ENCODE data around the gene ORM2. TPM values are rescaled to one million over a fixed set of nuclear protein-coding genes. Genes with fewer than 3 reads are reported as not detected.

The ORM2 gene
- polyA plus RNA-seq, 3 donors, result 0.30 to 0.33 TPM; not detected in 1

DNA sequence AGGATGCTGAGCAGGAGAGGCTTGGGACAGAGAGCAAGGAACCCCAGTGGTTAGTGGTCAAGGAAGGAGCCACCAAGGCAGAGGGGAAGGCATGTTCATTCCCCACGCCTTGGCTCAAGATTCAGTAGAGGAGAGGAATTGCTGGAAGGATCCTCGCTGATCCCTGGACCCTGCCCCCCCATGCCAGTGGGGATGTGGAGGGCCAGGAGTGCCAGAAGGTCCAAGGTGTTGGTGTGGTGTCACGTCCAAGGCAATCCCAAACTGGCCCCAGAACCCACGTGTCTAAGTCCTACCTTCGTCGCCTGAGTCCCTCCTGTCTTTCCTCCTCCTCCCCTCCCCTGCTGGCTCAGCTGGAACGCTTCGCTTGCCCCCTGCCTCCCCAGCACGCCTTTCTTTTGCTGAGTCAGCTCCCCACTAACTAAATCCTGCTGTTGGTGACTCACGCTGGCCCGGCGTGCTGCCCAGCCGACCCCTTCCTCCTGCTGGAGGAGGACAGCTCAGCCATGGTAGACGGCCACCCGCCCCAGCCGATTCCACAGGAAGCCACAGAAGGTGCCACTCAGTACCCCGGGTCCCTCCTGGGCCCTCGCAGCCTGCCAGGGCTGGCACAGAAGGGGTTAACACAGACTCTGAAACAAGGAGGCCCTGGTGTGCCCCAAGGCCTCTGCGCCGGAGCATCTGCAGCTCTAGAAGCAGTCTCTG, 44.4 kb upstream of the ORM2 start:
- Histone ChIP-seq H3K9me3 (replicated peaks in 1 of 2; ENCODE audit: control insufficient read depth in 1 of 2, insufficient read depth in 1 of 2, low read length in 2 of 2) (no peaks in the 10 kb centered on the region), H3K4me1 (ENCODE audit: control insufficient read depth in 1 of 2, insufficient read depth in 2 of 2, low read length in 2 of 2) (peaks cover 4% of the 10 kb centered on the region in 2 donors), H3K4me2 (replicated peaks; ENCODE audit: extremely low read depth, low read length, poor library complexity, severe bottlenecking) (no peak overlapping the region), H3K9ac (ENCODE audit: insufficient read depth, low read length, poor library complexity, severe bottlenecking) (no peak overlapping the region), H4K20me1 (ENCODE audit: insufficient read depth, low read length) (no peaks in the 10 kb centered on the region), H3K4me3 (replicated peaks in 1 of 3; ENCODE audit: low read depth in 2 of 3, low read length in 3 of 3) (no peak overlapping the region), H3K27ac (ENCODE audit: low read depth in 1 of 2, low read length in 2 of 2) (no peak overlapping the region), H2AFZ (ENCODE audit: insufficient read depth, low read depth, low read length, poor library complexity, severe bottlenecking) (no peak overlapping the region), H3K27me3 (ENCODE audit: control insufficient read depth in 2 of 2, insufficient read depth in 2 of 2, low read length in 2 of 2) (no peaks in the 10 kb centered on the region), H3K79me2 (ENCODE audit: insufficient read depth, low read length) (no peaks in the 10 kb centered on the region), H3K36me3 (replicated peaks in 1 of 2; ENCODE audit: control insufficient read depth in 1 of 2, insufficient read depth in 2 of 2, low read length in 2 of 2) (no peaks in the 10 kb centered on the region)
- TF ChIP-seq, protein P1, sequence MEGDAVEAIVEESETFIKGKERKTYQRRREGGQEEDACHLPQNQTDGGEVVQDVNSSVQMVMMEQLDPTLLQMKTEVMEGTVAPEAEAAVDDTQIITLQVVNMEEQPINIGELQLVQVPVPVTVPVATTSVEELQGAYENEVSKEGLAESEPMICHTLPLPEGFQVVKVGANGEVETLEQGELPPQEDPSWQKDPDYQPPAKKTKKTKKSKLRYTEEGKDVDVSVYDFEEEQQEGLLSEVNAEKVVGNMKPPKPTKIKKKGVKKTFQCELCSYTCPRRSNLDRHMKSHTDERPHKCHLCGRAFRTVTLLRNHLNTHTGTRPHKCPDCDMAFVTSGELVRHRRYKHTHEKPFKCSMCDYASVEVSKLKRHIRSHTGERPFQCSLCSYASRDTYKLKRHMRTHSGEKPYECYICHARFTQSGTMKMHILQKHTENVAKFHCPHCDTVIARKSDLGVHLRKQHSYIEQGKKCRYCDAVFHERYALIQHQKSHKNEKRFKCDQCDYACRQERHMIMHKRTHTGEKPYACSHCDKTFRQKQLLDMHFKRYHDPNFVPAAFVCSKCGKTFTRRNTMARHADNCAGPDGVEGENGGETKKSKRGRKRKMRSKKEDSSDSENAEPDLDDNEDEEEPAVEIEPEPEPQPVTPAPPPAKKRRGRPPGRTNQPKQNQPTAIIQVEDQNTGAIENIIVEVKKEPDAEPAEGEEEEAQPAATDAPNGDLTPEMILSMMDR (IDR thresholded peaks at IDR 0.05), result no peak
- no peak overlapping the region for H3K27ac Mint-ChIP-seq
- H3K4me1 Mint-ChIP-seq, result peaks cover 5% of the 10 kb centered on the region
- no peak overlapping the region for H3K4me3 Mint-ChIP-seq
- WGBS (ENCODE audit: insufficient coverage), result 32% methylated on average over 19 of the region's 20 CpGs
- peaks cover 8 to 9% (median 8%) of the 10 kb centered on the region in 3 donors for H3K27me3 Mint-ChIP-seq (ENCODE audit: low read depth in 3 of 3)
- no peaks in the 10 kb centered on the region for H3K36me3 Mint-ChIP-seq
- DNase-seq, result peak in 1 of 3 donors; percentile 27
- intact Hi-C loops (cut with micrococcal nuclease), result no loop called here
- peaks cover 0 to 3% (median 0%) of the 10 kb centered on the region in 7 donors for H3K9me3 Mint-ChIP-seq

DNA sequence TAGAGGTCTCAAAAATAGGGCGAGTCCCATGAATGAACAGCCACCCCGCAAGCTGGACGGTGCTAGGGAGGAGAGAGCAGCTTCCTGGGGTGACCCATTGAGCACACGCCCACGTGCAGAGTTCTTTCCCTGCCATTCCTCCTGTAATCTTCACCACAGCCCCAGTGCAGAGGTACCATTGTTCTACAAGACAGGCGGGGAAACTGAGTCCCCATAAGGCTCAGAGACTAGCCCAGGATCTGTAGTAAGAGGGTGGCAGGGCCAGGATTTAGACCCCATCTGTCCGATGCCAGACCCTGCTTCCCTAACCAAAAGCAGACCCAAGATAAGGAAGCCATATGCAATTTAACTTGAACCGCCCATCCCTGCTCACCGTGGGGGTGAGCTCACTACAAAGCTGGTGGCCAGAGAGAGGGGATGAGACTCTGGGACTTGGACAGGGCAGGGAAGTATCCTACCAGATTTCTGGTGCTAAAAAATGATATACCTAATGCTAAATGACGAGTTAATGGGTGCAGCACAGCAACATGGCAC, 43.5 kb upstream of the ORM2 start:
- Histone ChIP-seq H3K9ac (ENCODE audit: insufficient read depth, low read length, poor library complexity, severe bottlenecking) (no peak overlapping the region), H3K9me3 (replicated peaks in 1 of 2; ENCODE audit: control insufficient read depth in 1 of 2, insufficient read depth in 1 of 2, low read length in 2 of 2) (no peaks in the 10 kb centered on the region), H3K27me3 (ENCODE audit: control insufficient read depth in 2 of 2, insufficient read depth in 2 of 2, low read length in 2 of 2) (no peaks in the 10 kb centered on the region), H4K20me1 (ENCODE audit: insufficient read depth, low read length) (no peaks in the 10 kb centered on the region), H3K36me3 (replicated peaks in 1 of 2; ENCODE audit: control insufficient read depth in 1 of 2, insufficient read depth in 2 of 2, low read length in 2 of 2) (no peaks in the 10 kb centered on the region), H3K27ac (ENCODE audit: low read depth in 1 of 2, low read length in 2 of 2) (no peak overlapping the region), H2AFZ (ENCODE audit: insufficient read depth, low read depth, low read length, poor library complexity, severe bottlenecking) (no peak overlapping the region), H3K4me3 (replicated peaks in 1 of 3; ENCODE audit: low read depth in 2 of 3, low read length in 3 of 3) (no peak overlapping the region), H3K4me2 (replicated peaks; ENCODE audit: extremely low read depth, low read length, poor library complexity, severe bottlenecking) (no peak overlapping the region), H3K4me1 (ENCODE audit: control insufficient read depth in 1 of 2, insufficient read depth in 2 of 2, low read length in 2 of 2) (peaks cover 4% of the 10 kb centered on the region in 2 donors), H3K79me2 (ENCODE audit: insufficient read depth, low read length) (no peaks in the 10 kb centered on the region)
- no peak for DNase-seq
- intact Hi-C loops (cut with micrococcal nuclease), result no loop called here
- Mint-ChIP-seq H3K4me3 (no peak overlapping the region), H3K27ac (no peak overlapping the region), H3K36me3 (no peaks in the 10 kb centered on the region), H3K4me1 (peaks cover 5% of the 10 kb centered on the region), H3K9me3 (peaks cover 0 to 3% (median 0%) of the 10 kb centered on the region in 7 donors), H3K27me3 (ENCODE audit: low read depth in 3 of 3) (peaks cover 10 to 13% (median 11%) of the 10 kb centered on the region in 3 donors)
- 78% methylated on average over 4 of the region's 10 CpGs for WGBS (ENCODE audit: insufficient coverage)
- TF ChIP-seq, protein P1 (IDR thresholded peaks at IDR 0.05), result no peak

All from CD14-positive monocyte (primary cell).